ENCODE data around the gene SPTBN1. TPM values are rescaled to one million over a fixed set of nuclear protein-coding genes. Genes with fewer than 3 reads are reported as not detected.

The SPTBN1 gene
- total and polyA plus RNA-seq, 2 of the 4 experiments (the other 2 are of a cell fraction) = 49.1 to 241 TPM

GRCh38 chr2:54604871-54605270 is 148.7 kb downstream of the SPTBN1 start:
- H4K5ac ChIP-seq (ENCODE audit: low read depth, low read length) = no peak overlapping the region
- no peak overlapping the region for H3K4me3 ChIP-seq (ENCODE audit: insufficient read depth, low read depth, low read length)
- H3K27me3 ChIP-seq (ENCODE audit: control insufficient read depth, insufficient read depth, low read length) = no peaks in the 10 kb centered on the region
- BruUV-seq (replicated peaks) = no TSS peak
- H2AFZ ChIP-seq (replicated peaks; ENCODE audit: low read length, poor library complexity) = no peak overlapping the region
- no peak overlapping the region for H3K14ac ChIP-seq (replicated peaks; ENCODE audit: low read depth, low read length)
- dilution Hi-C loops (cut with HindIII; ENCODE audit: low sequenced_read_pairs, unreplicated experiment) = no loop called here
- H3K79me1 ChIP-seq (ENCODE audit: low read depth in 1 of 2, low read length in 2 of 2) = peaks cover 63 to 94% of the 10 kb centered on the region in 2 experiments
- H2BK5ac ChIP-seq (ENCODE audit: low read depth, low read length, poor library complexity, severe bottlenecking) = no peak overlapping the region
- in situ Hi-C loops (cut with MboI; ENCODE audit: low sequenced_read_pairs) = no loop called here
- H4K91ac ChIP-seq (ENCODE audit: insufficient read depth, low read depth, low read length) = no peak overlapping the region
- TF ChIP-seq RFX5 (IDR thresholded peaks at IDR 0.05; ENCODE audit: low read depth, low read length) (no peak), MXI1 (IDR thresholded peaks at IDR 0.05; ENCODE audit: borderline replicate concordance, low read depth, low read length) (no peak), CHD1 (IDR thresholded peaks at IDR 0.05; ENCODE audit: low read depth, low read length) (no peak), FOS (IDR thresholded peaks at IDR 0.05; ENCODE audit: low read depth, low read length) (no peak), MAFK (IDR thresholded peaks at IDR 0.05; ENCODE audit: low read depth, low read length) (no peak)
- TF ChIP-seq, protein P1, sequence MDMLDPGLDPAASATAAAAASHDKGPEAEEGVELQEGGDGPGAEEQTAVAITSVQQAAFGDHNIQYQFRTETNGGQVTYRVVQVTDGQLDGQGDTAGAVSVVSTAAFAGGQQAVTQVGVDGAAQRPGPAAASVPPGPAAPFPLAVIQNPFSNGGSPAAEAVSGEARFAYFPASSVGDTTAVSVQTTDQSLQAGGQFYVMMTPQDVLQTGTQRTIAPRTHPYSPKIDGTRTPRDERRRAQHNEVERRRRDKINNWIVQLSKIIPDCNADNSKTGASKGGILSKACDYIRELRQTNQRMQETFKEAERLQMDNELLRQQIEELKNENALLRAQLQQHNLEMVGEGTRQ (IDR thresholded peaks at IDR 0.05; ENCODE audit: low read depth, low read length) = no peak
- no peak overlapping the region for H3K23ac ChIP-seq (ENCODE audit: low read depth, low read length)
- H3K27ac ChIP-seq (ENCODE audit: insufficient read depth, low read length) = no peak overlapping the region
- no peak overlapping the region for H3K9ac ChIP-seq (ENCODE audit: low read depth, low read length)
- H3K9me1 ChIP-seq (ENCODE audit: insufficient read depth, low read length) = peaks cover 48% of the 10 kb centered on the region
- no peak for DNase-seq
- H2BK20ac ChIP-seq (ENCODE audit: low read depth, low read length) = no peak overlapping the region
- H2BK15ac ChIP-seq (ENCODE audit: low read depth, low read length) = no peak overlapping the region
- ChIA-PET POLR2A (ENCODE audit: unreplicated experiment) (no interaction called here), CTCF (interaction anchor here (0.9 kb wide), 1 partner anchor 9 kb away, joined by 3 read pairs; no protein-coding TSS in a partner anchor)
- H2AK5ac ChIP-seq (ENCODE audit: low read depth, low read length) = no peak overlapping the region
- H4K8ac ChIP-seq (ENCODE audit: low read depth in 2 of 2, low read length in 2 of 2) = no peak overlapping the region; a peak in 1 of 4 replicates
- H3K4me1 ChIP-seq (ENCODE audit: control insufficient read depth, insufficient read depth, low read length) = peaks cover 25% of the 10 kb centered on the region
- no peak overlapping the region for H3K4me2 ChIP-seq (ENCODE audit: low read depth, low read length)
- no peaks in the 10 kb centered on the region for H3K9me3 ChIP-seq (ENCODE audit: control insufficient read depth, insufficient read depth, low read length)
- no peak for ATAC-seq (ENCODE audit: low read depth)
- intact Hi-C loops (cut with micrococcal nuclease) = no loop called here
- H3K18ac ChIP-seq (ENCODE audit: low read depth, low read length) = 0 out of 2 replicates have a peak overlapping the region, but pooled peaks have one; percentile 39
- H4K20me1 ChIP-seq (ENCODE audit: insufficient read depth, low read length) = peaks cover 77% of the 10 kb centered on the region; the same call in 1 of the 2 replicates
- WGBS, 2 experiments (ENCODE audit: extremely low coverage in 2 of 2, insufficient read length in 1 of 2) = 50% methylated on average over 3 of the region's 10 CpGs; no CpG with 5 or more reads in 1 of the 2 experiments
- peak overlapping the region; percentile 16; the same call in 1 of the 2 replicates for H3K4ac ChIP-seq (ENCODE audit: low read depth, low read length)
- no peak overlapping the region for H3K56ac ChIP-seq (ENCODE audit: extremely low read depth, insufficient read depth, low read length)
- no peak overlapping the region for H2BK120ac ChIP-seq (ENCODE audit: low read depth, low read length)
- no peak overlapping the region for H2AK9ac ChIP-seq (replicated peaks; ENCODE audit: low read depth, low read length, poor library complexity)
- peaks cover 5% of the 10 kb centered on the region; the same call in 1 of the 2 replicates for H3K36me3 ChIP-seq (ENCODE audit: control insufficient read depth, insufficient read depth, low read length)

Measured in IMR-90 (cell line).